OCI-M2 (cell line): Measurements from ENCODE around the gene NOL4L.

Experiments
- DNase-seq: peaks from one replicate; lab custom pipeline; 2025; ENCODE audit not compliant: unreplicated experiment; lab: John Stamatoyannopoulos, UW

Gene NOL4L

DNA sequence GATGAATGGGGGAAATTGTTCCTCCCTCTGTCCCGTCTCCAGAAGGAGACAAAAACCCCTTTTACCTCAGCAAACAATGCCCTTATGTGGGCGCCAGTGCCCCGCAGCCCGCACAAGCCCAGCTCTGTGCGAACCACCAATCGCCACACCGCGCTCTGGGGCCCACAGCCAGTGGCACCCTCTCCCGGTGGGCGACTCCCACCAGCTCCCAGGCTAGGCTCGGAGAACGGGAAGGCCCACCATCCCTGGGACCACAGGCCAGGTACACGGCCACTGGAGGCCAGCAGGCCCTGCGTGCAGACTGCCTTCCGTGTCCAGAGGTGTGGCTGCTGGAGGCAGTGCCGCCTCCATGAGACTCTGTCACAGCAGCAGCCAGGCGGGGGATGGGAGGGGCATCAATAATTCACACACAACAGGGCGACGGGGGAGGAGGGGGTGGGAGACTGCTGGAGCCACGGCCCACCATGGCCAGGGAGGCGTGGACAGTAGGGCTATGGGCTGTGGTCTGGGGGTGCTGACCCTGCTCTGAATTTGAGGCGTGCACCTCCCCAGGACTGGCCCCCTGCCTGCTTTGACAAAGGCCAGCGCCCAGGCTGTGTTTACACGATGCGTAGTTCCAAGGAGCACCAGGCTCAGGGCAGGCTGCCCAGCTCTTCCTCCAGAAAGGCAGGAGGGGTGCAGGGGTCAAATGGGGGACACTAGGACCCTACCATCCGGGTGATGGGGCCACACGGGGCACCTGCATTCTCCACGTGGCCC is 121.3 kb downstream of the NOL4L start:
- DNase-seq = no peak

DNA sequence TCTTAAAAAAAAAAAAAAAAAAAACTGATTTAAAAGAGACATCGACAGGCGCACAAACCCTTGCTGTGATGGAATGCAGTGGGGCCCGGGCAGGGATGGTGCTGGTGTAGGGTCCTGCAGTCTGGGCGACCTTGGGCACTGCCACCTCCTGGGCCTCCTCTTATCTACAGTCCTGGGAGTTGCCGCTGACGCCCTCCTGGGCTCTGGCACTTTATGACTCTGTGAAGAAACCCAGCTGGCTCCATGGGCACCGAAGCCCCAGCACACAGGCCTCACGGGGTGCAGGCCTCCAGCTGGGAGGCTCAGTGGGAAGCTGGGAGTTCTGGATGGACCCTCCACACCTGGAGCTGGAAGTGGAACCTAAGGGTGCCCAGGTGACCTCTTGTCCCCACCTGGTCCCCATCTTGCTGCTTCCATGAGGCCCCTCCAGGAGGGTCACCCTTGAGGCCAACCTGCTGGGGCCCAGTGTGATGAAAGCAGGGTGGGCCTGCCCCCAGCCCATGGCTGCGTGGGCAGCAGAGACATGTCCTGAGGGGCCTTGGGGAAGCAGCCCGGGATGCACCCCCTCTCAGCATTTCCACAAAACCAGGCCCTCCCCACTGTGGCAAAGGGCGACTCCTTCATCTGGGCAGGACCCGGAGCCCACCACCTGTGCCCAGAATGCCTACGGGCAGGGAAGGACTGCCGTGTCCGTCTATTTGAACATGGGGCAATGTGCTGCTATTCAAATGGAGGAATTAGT is 122.1 kb downstream of the NOL4L start:
- DNase-seq = no peak

- DNase-seq = no peak
Measured at GRCh38 chr20:32461836-32462600, 123.1 kb downstream of the NOL4L start.

GRCh38 chr20:32460683-32461320 is 124.3 kb downstream of the NOL4L start:
- DNase-seq = no peak

GRCh38 chr20:32460231-32460630 is 124.9 kb downstream of the NOL4L start:
- DNase-seq = no peak

DNA sequence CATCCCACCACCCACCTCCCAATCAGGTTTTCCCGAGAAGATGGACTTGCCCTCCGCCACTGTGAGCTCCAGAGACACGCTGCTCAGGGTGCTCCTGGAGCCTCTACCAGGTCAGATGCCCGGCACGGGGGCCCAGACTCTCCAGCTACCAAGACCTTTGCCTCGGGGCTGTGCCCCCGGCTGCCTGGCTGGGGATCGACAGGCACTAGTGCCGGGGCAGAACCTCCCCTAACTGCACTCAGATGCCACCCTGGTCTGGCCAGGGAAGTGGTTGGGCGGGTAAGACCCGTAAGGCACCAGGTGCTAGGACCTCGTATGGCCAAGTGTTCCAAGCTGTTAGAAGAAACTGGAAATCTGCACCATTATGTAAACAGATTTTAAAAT is 126.3 kb downstream of the NOL4L start:
- no peak for DNase-seq

- no peak for DNase-seq
Measured at GRCh38 chr20:32458061-32458836, 126.9 kb downstream of the NOL4L start.

DNA sequence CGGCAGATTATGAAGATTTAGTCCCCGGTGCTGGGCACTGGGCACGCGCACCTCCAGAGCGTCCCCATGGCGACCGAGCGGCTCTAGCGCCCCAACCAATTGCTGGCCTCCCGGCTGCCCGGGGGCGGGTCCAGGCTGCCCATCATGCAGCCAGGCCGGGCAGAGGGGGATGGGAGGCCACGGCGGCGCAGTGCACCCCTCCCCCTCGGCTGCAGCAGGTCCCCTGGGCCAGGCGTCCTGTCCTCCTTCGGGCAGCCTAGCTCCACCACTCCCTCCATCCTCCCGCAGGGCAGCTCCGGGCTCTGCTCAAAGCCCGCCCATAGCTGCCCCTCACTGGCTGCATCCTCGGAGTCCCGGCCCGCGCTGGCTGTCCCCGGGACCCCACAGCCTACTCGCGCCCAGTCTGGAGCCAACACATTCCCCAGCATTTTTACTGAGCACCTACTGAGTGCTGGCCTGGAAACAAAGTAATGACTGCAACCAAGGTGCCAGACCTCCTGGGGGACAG is 127.6 kb downstream of the NOL4L start:
- no peak for DNase-seq

GRCh38 chr20:32456869-32457478 is 128.2 kb downstream of the NOL4L start:
- DNase-seq = no peak

GRCh38 chr20:32455901-32456701 is 129.0 kb downstream of the NOL4L start:
- no peak for DNase-seq

DNA sequence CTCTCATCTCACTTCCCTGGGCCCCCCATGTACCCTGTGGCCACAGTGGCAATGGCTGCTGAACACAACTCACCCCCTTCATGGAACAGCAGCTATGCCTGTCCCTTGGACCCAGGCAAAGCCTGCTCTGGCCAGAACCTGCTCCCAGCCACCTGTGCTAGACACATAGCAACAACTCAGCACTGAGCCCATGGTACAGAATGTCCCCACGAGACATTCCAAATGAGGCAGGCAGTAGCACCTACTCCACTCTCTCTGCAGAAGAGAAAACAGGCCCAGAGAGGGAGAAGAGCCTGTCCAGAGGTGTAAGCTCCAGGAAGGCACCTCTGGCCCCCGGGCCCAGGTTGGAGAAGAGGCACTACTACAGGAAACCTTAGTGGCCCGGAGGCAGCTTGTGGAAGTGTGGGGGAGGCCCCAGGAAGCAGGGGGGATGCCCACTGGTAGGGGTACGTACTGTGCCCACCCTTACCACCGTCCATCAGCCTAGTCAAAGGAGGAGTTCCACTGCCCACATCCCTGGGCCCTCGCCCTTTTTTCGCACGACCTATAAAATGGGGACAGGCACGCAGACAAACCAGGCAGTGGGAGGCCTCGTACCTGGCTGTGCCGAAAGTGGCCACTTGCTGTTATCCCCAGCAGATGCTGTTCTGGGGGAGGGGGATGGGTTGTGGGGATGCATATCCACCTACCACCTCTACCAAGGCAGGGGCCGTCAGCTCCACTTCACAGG is 129.8 kb downstream of the NOL4L start:
- no peak for DNase-seq

DNA sequence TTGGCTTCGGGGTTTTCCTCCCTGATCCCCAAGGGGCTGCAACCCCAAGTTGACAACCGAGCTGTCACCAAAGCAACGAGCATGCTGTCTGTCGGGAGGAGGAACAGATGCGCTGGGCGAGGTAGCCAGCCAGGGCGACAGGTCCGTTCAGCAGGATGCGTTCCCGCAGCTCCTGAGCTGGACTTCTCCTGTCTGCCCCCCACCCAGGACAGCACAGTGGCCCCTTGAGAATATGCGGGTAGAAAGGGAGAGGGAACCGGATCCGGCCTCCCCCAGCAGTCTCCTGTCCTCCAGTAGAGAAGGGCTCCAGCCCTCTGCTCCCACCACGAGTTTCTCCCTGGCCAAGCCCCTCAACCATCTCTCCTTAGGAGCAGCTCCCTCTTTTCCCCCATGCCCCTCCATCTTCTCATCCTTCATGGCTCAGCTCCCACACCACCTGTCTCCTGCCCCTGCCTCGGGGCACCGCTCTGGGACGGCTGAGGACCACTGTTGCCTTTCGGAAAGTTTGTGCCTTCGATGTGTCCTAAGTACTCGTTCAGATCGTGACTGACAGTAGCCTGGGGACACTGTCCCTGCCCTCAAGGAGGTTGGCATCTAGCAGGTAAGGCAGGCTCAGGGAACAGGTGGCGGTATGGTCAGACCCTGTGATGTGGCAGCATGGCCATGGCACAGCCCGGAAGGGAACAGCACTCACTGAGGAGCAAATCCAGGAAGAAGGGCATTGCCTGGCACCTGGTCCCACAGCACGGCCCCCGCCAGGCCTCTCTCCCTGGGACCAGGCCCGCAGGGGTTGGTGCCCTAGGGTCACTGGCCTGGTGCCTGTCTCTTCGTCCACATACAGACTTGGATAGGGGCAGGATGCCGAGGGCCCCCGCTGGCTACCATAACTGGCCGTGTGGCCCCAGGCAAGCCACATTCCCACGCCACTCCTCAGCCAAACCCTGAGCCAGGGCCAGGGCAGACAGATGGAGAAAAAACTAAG is 130.7 kb downstream of the NOL4L start:
- DNase-seq = no peak

GRCh38 chr20:32453467-32454163 is 131.5 kb downstream of the NOL4L start:
- DNase-seq = no peak

- DNase-seq = no peak
Measured at GRCh38 chr20:32452776-32453466, 132.2 kb downstream of the NOL4L start.

GRCh38 chr20:32451682-32452461 is 133.3 kb downstream of the NOL4L start:
- DNase-seq = no peak
